ENCODE results near the gene LRRC8E. TPM values are rescaled to one million over a fixed set of nuclear protein-coding genes. Genes with fewer than 3 reads are reported as not detected.

LRRC8E gene
- total RNA-seq, 1 donor from 2014 or later = 6.6 TPM

DNA sequence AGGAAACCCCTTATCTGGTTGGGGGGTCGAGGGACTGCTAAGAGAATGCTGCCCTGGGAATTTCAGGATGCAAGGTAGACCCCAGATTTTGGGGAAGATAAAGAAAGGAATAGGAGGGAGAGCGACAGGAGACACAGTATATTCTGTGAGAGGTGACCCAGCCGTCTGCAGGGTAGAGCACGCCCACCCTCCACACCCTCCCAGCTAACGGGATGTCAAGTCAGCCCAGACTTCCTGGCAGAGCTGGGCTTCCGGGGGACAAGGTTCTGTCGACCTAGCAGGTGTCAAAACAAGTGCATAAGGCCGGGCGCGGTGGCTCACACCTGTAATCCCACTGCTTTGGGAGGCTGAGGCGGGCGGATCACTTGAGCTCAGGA lies 13.4 kb upstream of the LRRC8E start:
- intact Hi-C loops (cut with DNase I) = no loop called here
- no peak overlapping the region for H3K27ac ChIP-seq
- no peaks in the 10 kb centered on the region for H3K9me3 ChIP-seq
- H3K4me3 ChIP-seq = peak overlapping the region; percentile 48
- peaks cover 27% of the 10 kb centered on the region for H3K4me1 ChIP-seq
- no peak for ATAC-seq
- H3K27me3 ChIP-seq (ENCODE audit: low read depth) = peaks cover 25% of the 10 kb centered on the region
- no peak for DNase-seq
- TF ChIP-seq, protein P1, sequence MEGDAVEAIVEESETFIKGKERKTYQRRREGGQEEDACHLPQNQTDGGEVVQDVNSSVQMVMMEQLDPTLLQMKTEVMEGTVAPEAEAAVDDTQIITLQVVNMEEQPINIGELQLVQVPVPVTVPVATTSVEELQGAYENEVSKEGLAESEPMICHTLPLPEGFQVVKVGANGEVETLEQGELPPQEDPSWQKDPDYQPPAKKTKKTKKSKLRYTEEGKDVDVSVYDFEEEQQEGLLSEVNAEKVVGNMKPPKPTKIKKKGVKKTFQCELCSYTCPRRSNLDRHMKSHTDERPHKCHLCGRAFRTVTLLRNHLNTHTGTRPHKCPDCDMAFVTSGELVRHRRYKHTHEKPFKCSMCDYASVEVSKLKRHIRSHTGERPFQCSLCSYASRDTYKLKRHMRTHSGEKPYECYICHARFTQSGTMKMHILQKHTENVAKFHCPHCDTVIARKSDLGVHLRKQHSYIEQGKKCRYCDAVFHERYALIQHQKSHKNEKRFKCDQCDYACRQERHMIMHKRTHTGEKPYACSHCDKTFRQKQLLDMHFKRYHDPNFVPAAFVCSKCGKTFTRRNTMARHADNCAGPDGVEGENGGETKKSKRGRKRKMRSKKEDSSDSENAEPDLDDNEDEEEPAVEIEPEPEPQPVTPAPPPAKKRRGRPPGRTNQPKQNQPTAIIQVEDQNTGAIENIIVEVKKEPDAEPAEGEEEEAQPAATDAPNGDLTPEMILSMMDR (IDR thresholded peaks at IDR 0.05) = no peak
- H3K36me3 ChIP-seq = no peaks in the 10 kb centered on the region

DNA sequence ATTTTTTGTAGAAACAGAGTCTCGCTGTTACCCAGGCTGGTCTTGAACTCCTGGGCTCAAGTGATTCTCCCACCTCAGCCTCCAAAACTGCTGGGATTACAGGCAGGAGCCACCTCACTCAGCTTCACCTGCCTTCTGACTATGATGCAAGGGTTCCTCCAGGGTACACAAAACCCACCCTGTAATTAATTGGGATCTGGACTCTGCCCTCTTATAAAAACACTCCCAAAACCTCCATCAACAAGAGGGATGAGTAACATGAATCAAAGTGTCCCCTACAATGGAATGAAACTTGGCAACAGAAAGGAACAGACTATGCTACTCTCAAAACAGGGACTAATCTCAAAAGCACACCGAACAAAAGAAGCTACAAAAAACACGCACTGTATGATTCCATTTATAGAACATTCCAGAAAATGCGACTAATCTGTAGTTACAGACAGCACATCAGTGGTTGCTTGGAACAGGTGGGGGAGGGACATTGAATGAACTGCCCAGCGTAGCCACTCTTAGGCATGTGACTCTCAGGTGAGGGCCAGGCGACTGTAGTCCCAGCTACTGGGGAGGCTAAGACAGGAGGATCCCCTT lies 11.0 kb upstream of the LRRC8E start:
- no peak overlapping the region for H3K27ac ChIP-seq
- ATAC-seq (no peak), DNase-seq (no peak)
- TF ChIP-seq, protein P1 (IDR thresholded peaks at IDR 0.05) = no peak
- intact Hi-C loops (cut with DNase I) = no loop called here
- no peak overlapping the region for H3K4me3 ChIP-seq
- H3K9me3 ChIP-seq = no peaks in the 10 kb centered on the region
- H3K4me1 ChIP-seq = peaks cover 8% of the 10 kb centered on the region
- peaks cover 22% of the 10 kb centered on the region for H3K27me3 ChIP-seq (ENCODE audit: low read depth)
- H3K36me3 ChIP-seq = no peaks in the 10 kb centered on the region

DNA sequence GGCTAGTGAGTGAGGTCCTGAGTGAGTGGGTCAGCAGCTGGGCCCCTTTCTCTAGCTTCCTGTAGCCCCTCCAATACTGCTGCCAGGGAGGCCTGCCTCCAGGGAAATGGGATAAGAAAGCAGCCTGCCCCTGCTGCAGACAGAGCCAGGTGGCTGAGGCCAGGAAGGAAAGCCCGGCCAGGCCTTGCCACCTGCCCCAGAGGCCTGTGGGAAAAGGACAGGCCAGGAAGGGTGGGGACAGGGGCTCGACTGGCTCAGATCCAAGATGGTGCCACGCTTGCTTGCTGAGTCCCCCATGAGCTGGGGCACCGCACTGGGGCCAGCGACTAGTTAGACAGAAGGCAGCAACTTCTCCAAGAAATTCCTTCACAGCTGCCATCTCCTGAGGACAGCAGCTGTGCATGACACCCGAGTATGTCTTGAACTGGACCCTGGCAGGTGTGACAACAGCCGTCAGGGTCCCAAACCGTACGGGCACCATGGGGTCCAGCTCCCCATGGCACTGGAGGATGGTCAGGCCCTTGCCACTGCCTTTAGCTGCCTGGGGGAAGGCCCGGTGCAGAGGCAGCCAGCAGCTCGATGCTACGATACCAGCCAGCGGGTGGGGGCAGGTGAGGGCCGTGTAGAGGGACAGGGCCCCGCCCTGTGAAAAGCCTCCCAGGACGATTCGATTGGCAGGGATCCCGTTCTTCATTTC lies 9.1 kb upstream of the LRRC8E start:
- TF ChIP-seq, protein P1 (IDR thresholded peaks at IDR 0.05) = no peak
- Histone ChIP-seq H3K9me3 (no peaks in the 10 kb centered on the region), H3K4me3 (no peak overlapping the region), H3K36me3 (no peaks in the 10 kb centered on the region), H3K27me3 (ENCODE audit: low read depth) (peaks cover 5% of the 10 kb centered on the region), H3K4me1 (no peaks in the 10 kb centered on the region), H3K27ac (no peak overlapping the region)
- DNase-seq (no peak), ATAC-seq (no peak)
- intact Hi-C loops (cut with DNase I) = no loop called here

DNA sequence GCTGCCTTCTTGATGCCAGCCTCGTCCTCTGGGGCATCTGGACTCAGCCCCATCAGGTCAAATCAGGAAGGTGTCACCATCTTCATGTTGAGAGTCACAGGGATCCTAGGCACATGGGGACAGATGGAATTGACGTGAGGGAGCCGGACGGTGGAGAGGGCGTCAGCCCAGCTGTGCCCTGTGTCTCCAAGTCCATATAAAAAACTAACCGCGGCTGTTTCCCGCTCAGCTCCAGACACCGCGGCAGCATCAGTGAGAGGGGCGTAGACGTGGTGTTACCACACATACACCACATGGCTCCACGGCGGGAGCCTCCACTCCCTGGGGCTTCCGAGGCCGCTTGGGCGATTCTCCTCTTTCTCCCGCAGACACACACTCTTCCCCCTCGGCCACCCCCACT lies 8.5 kb upstream of the LRRC8E start:
- Histone ChIP-seq H3K9me3 (no peaks in the 10 kb centered on the region), H3K27ac (no peak overlapping the region), H3K4me1 (no peaks in the 10 kb centered on the region), H3K36me3 (no peaks in the 10 kb centered on the region), H3K4me3 (no peak overlapping the region), H3K27me3 (ENCODE audit: low read depth) (no peaks in the 10 kb centered on the region)
- intact Hi-C loops (cut with DNase I) = no loop called here
- no peak for ATAC-seq
- TF ChIP-seq, protein P1 (IDR thresholded peaks at IDR 0.05) = no peak
- no peak for DNase-seq

DNA sequence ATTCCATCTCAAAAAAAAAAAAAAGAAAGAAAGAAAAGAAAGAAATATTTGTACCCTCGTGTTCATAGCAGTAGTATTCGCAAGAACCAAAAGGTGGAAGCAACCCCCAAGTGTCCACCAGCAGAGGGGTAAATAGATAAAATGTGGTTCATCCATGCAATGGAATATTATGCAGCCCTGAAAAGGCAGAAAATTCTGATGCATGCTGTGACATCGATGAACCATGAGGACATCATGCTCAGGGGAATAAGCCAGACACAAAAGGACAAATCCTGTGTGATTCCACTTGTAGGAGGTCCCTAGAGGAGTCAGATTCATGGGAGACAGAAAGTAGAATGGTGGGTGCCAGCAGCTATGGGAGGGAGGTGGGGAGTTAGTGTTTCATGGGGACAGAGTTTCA lies 6.4 kb upstream of the LRRC8E start:
- no peaks in the 10 kb centered on the region for H3K4me1 ChIP-seq
- H3K27ac ChIP-seq = no peak overlapping the region
- no peaks in the 10 kb centered on the region for H3K27me3 ChIP-seq (ENCODE audit: low read depth)
- TF ChIP-seq, protein P1 (IDR thresholded peaks at IDR 0.05) = no peak
- no peaks in the 10 kb centered on the region for H3K36me3 ChIP-seq
- ATAC-seq = no peak
- DNase-seq = no peak
- H3K4me3 ChIP-seq = no peak overlapping the region
- H3K9me3 ChIP-seq = no peaks in the 10 kb centered on the region
- intact Hi-C loops (cut with DNase I) = no loop called here
